Skeletal muscle satellite cell (primary cell): ENCODE measurements around the gene NCS1.
"Not testable (repeated sequence)": the region's sequence is repeated elsewhere in the genome, so short reads cannot be mapped to it uniquely, and the experiment has no call there.

ENCODE experiments used
- H3K27me3 ChIP-seq: 2 replicates; pipeline ENCODE4 v1.7.0; 2013; ENCODE audit warnings: low read length; ENCODE audit not compliant: control insufficient read depth, insufficient read depth
- H3K36me3 ChIP-seq: 2 replicates; pipeline ENCODE4 v1.7.0; 2013; ENCODE audit warnings: mild to moderate bottlenecking, control low read depth, low read length; ENCODE audit not compliant: insufficient read depth
- H3K4me1 ChIP-seq: 2 replicates; pipeline ENCODE4 v1.7.0; 2013; ENCODE audit warnings: low read length; ENCODE audit not compliant: control insufficient read depth, insufficient read depth
- H3K4me2 ChIP-seq: 2 replicates; pipeline ENCODE4 v1.7.0; 2013; ENCODE audit warnings: mild to moderate bottlenecking, low read length
- H3K4me3 ChIP-seq: 2 replicates; pipeline ENCODE4 v1.7.0; 2013; ENCODE audit warnings: low read length
- H3K9ac ChIP-seq: 2 replicates; pipeline ENCODE4 v1.7.0; 2013; ENCODE audit warnings: mild to moderate bottlenecking, low read depth, low read length, moderate library complexity
- H3K9me3 ChIP-seq: replicated peaks from 2 replicates; pipeline ENCODE4 v1.7.0; 2013; ENCODE audit warnings: mild to moderate bottlenecking, control low read depth, low read length

NCS1 gene

DNA sequence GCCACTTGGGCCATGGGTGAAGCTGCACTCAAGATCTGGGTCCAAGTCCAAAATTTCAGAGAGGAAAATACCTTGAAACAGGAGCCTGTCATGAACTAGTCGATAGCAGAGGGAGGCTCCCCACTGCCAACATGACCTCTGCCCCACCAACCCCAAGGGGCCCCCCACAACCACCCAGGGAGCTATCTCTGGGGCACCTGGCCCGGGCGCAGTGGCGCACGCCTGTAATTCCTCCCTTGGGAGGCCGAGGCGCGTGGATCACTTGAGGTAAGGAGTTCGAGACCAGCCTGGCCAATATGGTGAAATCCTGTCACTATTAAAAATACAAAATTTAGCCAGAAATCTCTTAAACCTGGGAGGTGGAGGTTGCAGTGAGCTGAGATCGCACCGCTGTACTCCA is 73.3 kb downstream of the NCS1 start:
- Histone ChIP-seq H3K27me3 (peaks cover 14% of the 10 kb centered on the region), H3K4me3 (no peak overlapping the region), H3K9me3 (no peaks in the 10 kb centered on the region), H3K4me2 (no peak overlapping the region), H3K36me3 (no peaks in the 10 kb centered on the region), H3K4me1 (peaks cover 5% of the 10 kb centered on the region), H3K9ac (no peak overlapping the region)

DNA sequence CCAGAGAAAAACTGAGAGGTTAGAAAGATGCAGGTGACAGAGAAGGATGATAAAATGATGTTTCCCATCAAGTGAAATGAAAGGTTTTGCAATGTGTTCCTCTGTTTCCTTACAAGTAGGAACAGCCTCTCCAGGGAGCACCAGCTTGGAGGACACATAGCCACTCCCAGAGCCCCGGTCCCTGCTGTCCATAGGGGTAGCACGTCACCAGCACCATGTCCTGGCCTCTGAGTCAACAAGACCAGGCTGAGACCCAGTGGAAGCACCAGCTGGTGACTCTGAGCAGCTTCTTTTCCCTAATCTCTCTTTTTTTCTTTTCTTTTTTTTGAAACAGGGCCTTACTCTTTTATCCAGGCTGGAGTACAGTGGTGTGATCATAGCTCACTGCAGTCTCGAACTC is 73.9 kb downstream of the NCS1 start:
- Histone ChIP-seq H3K36me3 (no peaks in the 10 kb centered on the region), H3K9ac (no peak overlapping the region), H3K27me3 (peaks cover 17% of the 10 kb centered on the region), H3K4me3 (no peak overlapping the region), H3K4me2 (no peak overlapping the region), H3K4me1 (peaks cover 5% of the 10 kb centered on the region), H3K9me3 (no peaks in the 10 kb centered on the region)

DNA sequence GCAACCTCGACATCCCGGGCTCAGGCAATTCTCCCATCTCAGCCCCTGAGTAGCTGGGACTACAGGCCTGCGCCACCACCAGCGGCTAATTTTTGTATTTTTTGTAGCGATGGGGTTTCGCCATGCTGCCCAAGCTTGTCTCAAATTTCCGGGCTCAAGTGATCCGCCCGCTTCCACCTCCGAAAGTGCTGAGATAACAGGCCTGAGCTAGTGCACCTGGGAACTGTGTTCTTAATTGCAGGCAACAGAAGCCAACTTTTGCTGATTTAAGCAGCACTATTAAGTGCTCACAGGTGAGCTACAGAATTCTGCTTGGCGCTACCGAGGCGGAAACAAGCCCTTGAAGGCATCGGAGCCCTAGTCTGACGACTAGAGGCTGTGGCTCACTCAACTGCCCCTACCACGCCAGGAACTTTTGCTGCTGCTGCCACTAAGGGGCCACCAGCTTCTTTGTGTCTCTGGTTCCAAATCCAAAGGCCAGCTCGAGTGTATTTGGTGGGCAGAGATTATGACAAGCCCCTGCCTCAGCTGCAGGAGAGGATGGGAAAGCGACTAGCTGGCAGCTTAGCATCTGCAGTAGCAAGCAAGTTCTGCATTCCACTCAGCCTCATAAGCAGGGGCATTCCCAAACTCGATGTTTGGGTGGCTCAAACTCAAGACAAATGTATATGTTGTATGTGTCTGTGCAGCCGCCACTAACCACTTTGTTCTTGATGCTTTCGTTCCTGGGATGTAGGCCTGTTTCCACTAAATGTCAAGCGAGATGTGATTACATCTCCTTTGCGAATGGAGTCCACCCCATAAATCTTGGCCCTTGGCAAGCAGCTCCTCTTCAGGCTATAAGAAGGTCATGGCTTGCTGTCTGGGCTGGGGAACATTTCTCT is 82.8 kb downstream of the NCS1 start:
- Histone ChIP-seq H3K4me1 (no peaks in the 10 kb centered on the region), H3K9me3 (no peaks in the 10 kb centered on the region), H3K4me3 (no peak overlapping the region), H3K4me2 (no peak overlapping the region), H3K27me3 (peaks cover 49% of the 10 kb centered on the region), H3K9ac (no peak overlapping the region), H3K36me3 (no peaks in the 10 kb centered on the region)

DNA sequence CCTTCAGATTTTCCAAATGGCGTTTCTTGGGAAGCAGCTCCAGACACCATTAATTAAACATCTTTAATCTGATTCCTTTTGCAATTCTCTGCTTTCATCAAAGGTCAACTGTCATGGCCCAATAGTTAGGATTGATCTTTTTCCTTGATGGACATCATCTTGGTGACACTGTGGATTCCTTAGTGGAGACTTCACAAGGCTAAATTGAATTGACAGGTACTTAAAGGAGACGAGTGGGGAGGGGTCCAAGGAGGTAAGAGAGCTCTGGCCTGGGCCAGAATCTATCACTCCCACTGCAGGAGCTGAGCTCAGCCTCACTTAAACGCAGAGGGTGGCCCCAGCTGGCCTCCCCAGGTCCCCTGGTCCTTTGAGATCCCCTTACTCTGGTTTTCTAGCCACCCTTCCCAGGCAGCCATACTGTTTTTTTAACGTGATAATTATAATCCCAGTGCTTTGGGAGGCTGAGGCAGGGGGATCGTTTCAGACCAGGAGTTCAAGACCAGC is 83.5 kb downstream of the NCS1 start:
- Histone ChIP-seq H3K27me3 (peaks cover 50% of the 10 kb centered on the region), H3K9me3 (no peaks in the 10 kb centered on the region), H3K9ac (no peak overlapping the region), H3K4me3 (no peak overlapping the region), H3K36me3 (no peaks in the 10 kb centered on the region), H3K4me1 (no peaks in the 10 kb centered on the region), H3K4me2 (no peak overlapping the region)

DNA sequence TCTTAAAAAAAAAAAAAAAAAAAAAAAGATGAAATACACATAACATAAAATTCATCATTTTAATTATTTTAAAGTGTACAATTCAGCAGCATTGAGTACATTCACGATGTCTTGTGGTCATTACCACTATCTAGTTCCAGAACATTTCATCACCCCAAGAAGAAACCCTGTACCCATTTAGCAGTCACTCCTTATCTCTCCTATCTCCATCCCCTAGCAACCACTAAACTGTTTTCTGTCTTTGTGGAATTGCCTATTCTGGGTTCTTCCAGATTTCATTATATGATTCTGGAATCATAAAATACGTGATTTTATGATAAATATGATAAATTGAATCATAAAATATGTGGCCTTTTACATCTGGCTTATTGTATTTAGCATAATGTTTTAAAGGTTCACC is 84.4 kb downstream of the NCS1 start:
- no peak overlapping the region for H3K9ac ChIP-seq
- no peaks in the 10 kb centered on the region for H3K36me3 ChIP-seq
- H3K27me3 ChIP-seq = peaks cover 56% of the 10 kb centered on the region
- no peaks in the 10 kb centered on the region for H3K9me3 ChIP-seq
- H3K4me1 ChIP-seq = no peaks in the 10 kb centered on the region
- H3K4me3 ChIP-seq = no peak overlapping the region
- H3K4me2 ChIP-seq = no peak overlapping the region

DNA sequence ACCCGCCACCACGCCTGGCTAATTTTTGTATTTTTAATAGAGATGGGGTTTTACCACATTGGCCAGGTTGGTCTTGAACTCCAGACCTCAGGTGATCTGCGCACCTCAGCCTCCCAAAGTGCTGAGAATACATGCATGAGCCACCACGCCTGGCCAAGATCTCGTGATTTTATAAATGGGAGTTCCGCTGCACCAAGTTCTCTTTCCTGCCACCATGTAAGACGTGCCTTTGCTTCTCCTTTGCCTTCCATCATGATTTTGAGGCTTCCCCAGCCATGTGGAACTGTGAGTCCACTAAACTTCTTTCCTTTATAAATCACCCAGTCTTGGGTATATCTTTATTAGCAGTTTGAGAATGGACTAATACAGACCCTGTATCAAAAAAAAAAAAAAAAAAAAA is 85.9 kb downstream of the NCS1 start:
- H3K4me2 ChIP-seq, H3K4me3 ChIP-seq, H3K36me3 ChIP-seq, H3K9me3 ChIP-seq, H3K9ac ChIP-seq, H3K4me1 ChIP-seq: not testable (repeated sequence)
- H3K27me3 ChIP-seq = peaks cover 66% of the 10 kb centered on the region

DNA sequence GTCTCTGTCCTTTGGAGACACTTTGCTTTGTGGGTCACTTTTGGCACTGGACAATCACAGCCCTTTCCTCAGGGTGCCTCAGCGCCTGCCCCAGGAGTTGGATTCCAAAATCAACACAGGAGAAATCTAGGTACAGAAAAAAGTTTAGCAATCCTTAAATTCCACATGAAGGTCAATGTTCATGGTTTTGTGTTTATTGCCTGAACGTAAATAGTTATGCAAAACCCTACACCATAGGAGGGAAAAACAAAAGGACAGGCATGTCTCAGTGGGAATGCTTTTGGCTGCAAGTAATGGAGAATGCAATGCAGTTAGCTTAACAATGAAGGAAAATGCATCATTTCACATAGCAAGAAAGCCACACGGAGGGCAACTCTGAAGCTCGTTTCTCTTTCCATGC is 86.8 kb downstream of the NCS1 start:
- Histone ChIP-seq H3K9ac (no peak overlapping the region), H3K9me3 (no peaks in the 10 kb centered on the region), H3K36me3 (no peaks in the 10 kb centered on the region), H3K4me3 (no peak overlapping the region), H3K4me2 (no peak overlapping the region), H3K4me1 (peaks cover 7% of the 10 kb centered on the region), H3K27me3 (peaks cover 75% of the 10 kb centered on the region)

DNA sequence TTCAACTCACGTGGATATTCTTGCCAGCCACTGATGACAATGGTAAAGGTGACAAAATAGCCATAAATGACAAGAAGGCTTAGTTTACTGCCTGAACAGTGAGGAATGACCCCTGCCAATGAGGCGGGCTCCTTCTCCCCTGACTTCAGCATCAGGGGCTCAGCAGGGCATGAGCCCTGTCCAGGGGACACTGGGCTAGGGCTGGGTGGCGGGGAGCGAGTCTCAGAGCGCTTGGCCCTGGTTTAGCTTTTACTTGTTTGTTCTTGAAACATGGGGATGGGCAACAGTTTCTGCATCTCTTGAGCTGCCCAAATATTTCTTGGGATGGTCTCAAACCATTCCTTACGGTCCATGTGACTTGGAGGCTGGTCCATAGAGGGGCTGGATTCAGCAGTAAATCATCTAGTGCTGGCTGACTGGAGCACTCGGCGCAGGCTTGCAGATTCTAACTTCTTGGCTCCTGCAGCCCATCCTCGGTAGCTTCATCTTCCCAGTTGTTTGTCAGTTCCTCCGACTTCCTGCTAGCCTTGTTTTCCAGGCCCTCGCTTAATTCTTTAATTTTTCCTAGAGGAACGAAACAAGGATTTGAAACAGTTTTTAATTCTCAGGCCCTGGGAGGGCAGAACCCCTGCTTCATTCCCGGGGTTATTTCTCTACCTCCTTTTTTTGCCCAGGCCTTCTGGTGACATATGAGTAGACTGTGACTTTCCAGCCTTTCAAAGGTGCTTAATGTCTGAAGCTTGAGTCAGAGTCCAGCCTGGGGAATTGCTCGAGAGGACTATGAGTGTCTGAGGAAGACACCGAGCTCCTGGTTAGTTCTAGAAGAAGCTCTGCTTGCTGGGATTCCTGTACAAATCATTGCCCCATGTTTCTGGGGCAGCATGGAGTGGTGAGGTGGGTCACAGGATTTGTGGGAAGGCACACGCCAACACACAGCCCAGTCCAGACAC is 88.9 kb downstream of the NCS1 start:
- H3K9me3 ChIP-seq = no peaks in the 10 kb centered on the region
- peaks cover 16% of the 10 kb centered on the region for H3K4me1 ChIP-seq
- no peak overlapping the region for H3K4me2 ChIP-seq
- no peaks in the 10 kb centered on the region for H3K36me3 ChIP-seq
- no peak overlapping the region for H3K4me3 ChIP-seq
- peaks cover 88% of the 10 kb centered on the region for H3K27me3 ChIP-seq
- no peak overlapping the region for H3K9ac ChIP-seq

DNA sequence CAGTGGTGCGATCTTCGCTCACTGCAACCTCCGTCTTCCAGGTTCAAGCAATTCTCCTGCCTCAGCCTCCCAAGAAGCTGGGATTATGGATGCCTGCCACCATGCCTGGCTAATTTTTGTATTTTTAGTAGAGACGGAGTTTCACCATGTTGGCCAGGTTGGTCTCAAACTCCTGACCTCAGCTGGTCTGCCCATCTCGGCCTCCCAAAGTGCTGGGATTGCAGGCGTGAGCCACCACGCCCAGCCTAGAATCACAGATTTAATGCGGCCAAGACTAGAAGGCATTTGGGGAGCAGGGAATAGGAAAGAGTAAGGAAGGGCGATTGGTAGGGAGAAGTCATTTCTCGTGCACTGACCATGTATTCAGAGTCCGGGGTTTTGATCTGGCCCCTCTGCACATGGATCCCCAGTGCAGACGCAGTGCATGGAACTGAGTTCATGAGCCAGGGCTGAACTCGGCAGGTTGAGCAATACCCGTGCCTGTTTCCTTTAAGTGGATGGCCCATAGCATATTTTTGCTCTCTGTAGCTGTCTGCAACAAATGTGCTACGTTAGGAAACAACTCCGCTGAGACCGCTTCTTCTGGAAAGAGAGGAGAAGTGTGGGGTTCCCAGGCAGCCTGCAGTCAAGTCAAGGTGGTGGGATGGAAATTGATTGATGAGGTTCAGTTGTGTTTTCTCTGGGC is 90.0 kb downstream of the NCS1 start:
- Histone ChIP-seq H3K4me3 (no peak overlapping the region), H3K4me2 (no peak overlapping the region), H3K4me1 (peaks cover 16% of the 10 kb centered on the region), H3K9ac (no peak overlapping the region), H3K27me3 (peaks cover 92% of the 10 kb centered on the region), H3K9me3 (no peaks in the 10 kb centered on the region), H3K36me3 (no peaks in the 10 kb centered on the region)

DNA sequence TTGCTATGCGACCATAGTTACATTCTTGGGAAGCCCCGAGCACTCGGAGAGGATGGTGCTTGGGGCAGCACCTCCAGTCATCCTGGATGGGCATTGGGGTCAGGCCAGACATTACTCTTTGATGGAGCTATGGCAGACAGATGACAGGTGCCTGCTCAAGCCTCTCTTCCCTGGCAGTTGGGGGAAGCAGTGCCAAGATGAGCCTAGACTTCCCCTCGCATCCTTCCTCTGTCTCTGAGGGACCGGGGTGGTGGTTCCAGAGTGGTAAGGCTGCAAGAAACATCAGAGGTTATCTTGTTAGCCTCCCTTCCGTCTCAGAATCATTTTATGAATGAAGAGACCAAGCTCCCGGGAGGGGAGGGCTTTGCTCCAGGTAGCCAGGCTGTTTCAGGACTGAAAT is 90.6 kb downstream of the NCS1 start:
- H3K4me1 ChIP-seq = peaks cover 16% of the 10 kb centered on the region
- H3K27me3 ChIP-seq = peaks cover 94% of the 10 kb centered on the region
- no peaks in the 10 kb centered on the region for H3K36me3 ChIP-seq
- H3K4me3 ChIP-seq = no peak overlapping the region
- H3K9me3 ChIP-seq = no peaks in the 10 kb centered on the region
- H3K9ac ChIP-seq = no peak overlapping the region
- H3K4me2 ChIP-seq = no peak overlapping the region
